Kidney (tissue), 14 donors: ENCODE results near the gene BCL2L15. TPM values are rescaled to one million over a fixed set of nuclear protein-coding genes. Genes with fewer than 3 reads are reported as not detected.

ENCODE experiments used
- DNase-seq, 5 donors: peaks; one replicate each; pipeline ENCODE4 v3.0.0-alpha.2; 2013 to 2020
- FAIRE-seq: peaks from 2 replicates; lab custom pipeline; 2012; peaks lifted over from hg19 to GRCh38; lab: Jason Lieb, UNC
- H3K27ac ChIP-seq, 2 donors: one replicate each; pipeline ENCODE4 v1.7.0; 2013; ENCODE audit warnings: low read depth in 2 of 2, low read length in 2 of 2, inconsistent platforms in 1 of 2
- H3K27me3 ChIP-seq: one replicate; pipeline ENCODE4 v1.7.1; 2013; ENCODE audit warnings: low read length, inconsistent platforms; ENCODE audit not compliant: control insufficient read depth, insufficient read depth
- H3K36me3 ChIP-seq, 3 donors: one replicate each; pipeline versions ENCODE4 v1.7.0 to v1.7.1; 2013; ENCODE audit warnings: low read length in 3 of 3, control low read depth in 1 of 3, inconsistent platforms in 1 of 3; ENCODE audit not compliant: insufficient read depth in 3 of 3, control insufficient read depth in 2 of 3
- H3K4me1 ChIP-seq, 3 donors: one replicate each; pipeline versions ENCODE4 v1.7.0 to v1.7.1; 2013; ENCODE audit warnings: low read length in 3 of 3, inconsistent platforms in 1 of 3, low read depth in 1 of 3; ENCODE audit not compliant: control insufficient read depth in 2 of 3, insufficient read depth in 2 of 3
- H3K4me3 ChIP-seq, 3 donors: one replicate each; pipeline versions ENCODE4 v1.7.0 to v1.8.1; 2013; ENCODE audit warnings: low read length in 3 of 3, control low read depth in 1 of 3, inconsistent platforms in 1 of 3
- H3K9ac ChIP-seq, 3 donors: one replicate each; pipeline versions ENCODE4 v1.7.0 to v1.7.1; 2013; ENCODE audit warnings: low read length in 3 of 3, control low read depth in 1 of 3, inconsistent platforms in 1 of 3
- H3K9me3 ChIP-seq, 3 donors: one replicate each; pipeline versions ENCODE4 v1.7.0 to v1.7.1; 2013; ENCODE audit warnings: low read length in 3 of 3, control low read depth in 1 of 3, inconsistent platforms in 1 of 3; ENCODE audit not compliant: control insufficient read depth in 2 of 3, insufficient read depth in 1 of 3
- CTCF ChIP-seq: IDR thresholded peaks from 3 replicates; pipeline ENCODE4 v1.5.1; 2012; ENCODE audit warnings: mild to moderate bottlenecking, moderate library complexity, borderline replicate concordance; ENCODE audit not compliant: insufficient read depth; ENCODE audit errors: extremely low read depth
- intact Hi-C: fragments of 100-400 bp; cut with DNase I; formaldehyde crosslinking; loops from one replicate; pipeline ENCODE4 v1.11.1; 2022
- polyA plus RNA-seq: library from polyadenylated mRNA; stranded (reverse); fragments of 350-450 nt; fragmentation: Illumina TruSeq; extraction: RNeasy Lipid Tissue Mini Kit (QIAGEN cat#74804); gene quantifications from one replicate; pipeline ENCODE4 v1.2.3, GENCODE V29; 2014; ENCODE audit warnings: low read depth, low replicate concordance; ENCODE audit not compliant: insufficient read depth
- total RNA-seq: library from RNA; stranded (reverse); fragmentation: NEBNext Ultra II Directional; extraction: Animal tissue kit (Norgen Biotek cat#: 25700); gene quantifications from one replicate; pipeline ENCODE4 v1.2.1, GENCODE V29; 2021
- donor health status: control.
- donor health status: control.
- donor health status: control.
- donor health status: control.
- donor health status: control.
- donor health status: DM: yes; HTN: yes; CAD: no.
- donor health status: Normal renal cell carcinoma (clear cell type).

Gene BCL2L15
- total and polyA plus RNA-seq, 2 donors from 2014 or later: 2.2 to 34.3 TPM

- no peak overlapping the region for H3K9ac ChIP-seq
- no peak overlapping the region for H3K4me3 ChIP-seq
These were observed 25.9 kb upstream of the BCL2L15 start for GRCh38 chr1:113913312-113913668.

GRCh38 chr1:113912594-113913311 lies 25.4 kb upstream of the BCL2L15 start:
- H3K27me3 ChIP-seq: no peaks in the 10 kb centered on the region
- no peak overlapping the region for H3K4me3 ChIP-seq
- peak overlapping the region in 1 of 2 donors; percentile 40 for H3K27ac ChIP-seq
- no peak for TF ChIP-seq CTCF
- FAIRE-seq: no peak
- peaks cover 0 to 18% (median 2%) of the 10 kb centered on the region in 3 donors for H3K36me3 ChIP-seq
- no peaks in the 10 kb centered on the region for H3K9me3 ChIP-seq
- H3K4me1 ChIP-seq: no peaks in the 10 kb centered on the region
- intact Hi-C loops: no loop called here
- peak in 2 of 5 donors; percentile 8 to 66 for DNase-seq
- no peak overlapping the region for H3K9ac ChIP-seq

More at GRCh38 chr1:113913312-113913668, 25.9 kb upstream of the BCL2L15 start:
- peak overlapping the region in 1 of 2 donors; percentile 40 for H3K27ac ChIP-seq
- H3K4me1 ChIP-seq: no peaks in the 10 kb centered on the region
- no peaks in the 10 kb centered on the region for H3K9me3 ChIP-seq
- no peak for FAIRE-seq
- DNase-seq: no peak
- intact Hi-C loops: no loop called here
- H3K27me3 ChIP-seq: no peaks in the 10 kb centered on the region
- TF ChIP-seq CTCF: no peak
- peaks cover 0 to 18% (median 0%) of the 10 kb centered on the region in 3 donors for H3K36me3 ChIP-seq

- no peak for TF ChIP-seq CTCF
- Histone ChIP-seq H3K4me3 (peak overlapping the region; percentile 85 to 95 (median 93)), H3K4me1 (peaks cover 0 to 13% (median 0%) of the 10 kb centered on the region in 3 donors), H3K9ac (peak overlapping the region; percentile 85 to 94 (median 92)), H3K9me3 (no peaks in the 10 kb centered on the region), H3K27me3 (no peaks in the 10 kb centered on the region), H3K36me3 (peaks cover 2 to 6% (median 3%) of the 10 kb centered on the region in 3 donors), H3K27ac (peak overlapping the region; percentile 72 to 94)
- intact Hi-C loops: no loop called here
- FAIRE-seq (no peak), DNase-seq (peak in 3 of 5 donors; percentile 39 to 85 (median 45))
These were observed 18.1 kb upstream of the BCL2L15 start for GRCh38 chr1:113905435-113905861.
